ENCODE data around the gene RBM46. TPM values are rescaled to one million over a fixed set of nuclear protein-coding genes. Genes with fewer than 3 reads are reported as not detected.

Gene RBM46
- under 1 TPM in 6 of 8 experiments, not detected in 2; 0.08 to 0.52 (median 0.25) TPM for total RNA-seq

- in situ Hi-C loops (cut with MboI; ENCODE audit: low pct_unique_long_range_greater_than_20kb in 2 of 9, low sequenced_read_pairs in 9 of 9, unreplicated experiment in 9 of 9), result loop anchor here in 3 of 9 experiments (25.0 kb wide), 2 partner anchors 144 to 219 kb away; partner anchors contain the start of genes FGB (in 1 of the 3) and PLRG1 (in 1 of the 3)
- 83 to 100% (median 97%) methylated on average over 1 to 21 of the region's 76 CpGs; no CpG with 5 or more reads in 1 of the 10 experiments for whole genome bisulfite sequencing, 10 experiments
- Histone ChIP-seq H3K27ac (no peak within 1 kb of the TSS), H3K4me3 (no peak within 1 kb of the TSS), H3K4me1 (replicated peaks in 1 of 2) (no peaks in the 10 kb centered on the region)
- ATAC-seq (replicated peaks in 6 of 8), result no peak
Measured at GRCh38 chr4:154781126-154781982, at the start of gene RBM46. RBM46 (plus strand) TSS chr4:154781272; CDS start chr4:154796753, 15,481 bp downstream.

GRCh38 chr4:154731756-154732155 lies 49.3 kb upstream of the RBM46 start:
- Histone ChIP-seq H3K27ac (no peak overlapping the region), H3K4me3 (no peak overlapping the region), H3K4me1 (replicated peaks in 1 of 2) (peaks cover 10 to 11% of the 10 kb centered on the region in 2 donors)
- in situ Hi-C loops (cut with MboI; ENCODE audit: low pct_unique_long_range_greater_than_20kb in 2 of 9, low sequenced_read_pairs in 9 of 9, unreplicated experiment in 9 of 9), result no loop called here
- peak in 2 of 8 experiments; percentile 33 to 42 for ATAC-seq (replicated peaks in 6 of 8)

- in situ Hi-C loops (cut with MboI; ENCODE audit: low pct_unique_long_range_greater_than_20kb in 2 of 9, low sequenced_read_pairs in 9 of 9, unreplicated experiment in 9 of 9), result no loop called here
- peaks cover 3% of the 10 kb centered on the region in 2 donors for H3K4me1 ChIP-seq (replicated peaks in 1 of 2)
- no peak overlapping the region for H3K4me3 ChIP-seq
- H3K27ac ChIP-seq, result no peak overlapping the region
- WGBS, 10 experiments, result 17 to 100% (median 79%) methylated on average over 1 to 4 of the region's 4 CpGs
- ATAC-seq (replicated peaks in 6 of 8), result no peak
Measured at GRCh38 chr4:154732669-154733068, 48.4 kb upstream of the RBM46 start.

GRCh38 chr4:154736770-154737169 lies 44.3 kb upstream of the RBM46 start:
- Histone ChIP-seq H3K27ac (no peak overlapping the region), H3K4me3 (no peak overlapping the region), H3K4me1 (replicated peaks in 1 of 2) (peaks cover 0 to 8% of the 10 kb centered on the region in 2 donors)
- no peak for ATAC-seq (replicated peaks in 6 of 8)
- in situ Hi-C loops (cut with MboI; ENCODE audit: low pct_unique_long_range_greater_than_20kb in 2 of 9, low sequenced_read_pairs in 9 of 9, unreplicated experiment in 9 of 9), result no loop called here
- 22 to 100% (median 94%) methylated on average over 1 of the region's 1 CpG; no CpG with 5 or more reads in 4 of the 10 experiments for WGBS, 10 experiments

GRCh38 chr4:154738426-154738825 lies 42.6 kb upstream of the RBM46 start:
- ATAC-seq (replicated peaks in 6 of 8), result peak in 1 of 8 experiments; percentile 22
- peaks cover 0 to 11% of the 10 kb centered on the region in 2 donors for H3K4me1 ChIP-seq (replicated peaks in 1 of 2)
- H3K27ac ChIP-seq, result no peak overlapping the region
- H3K4me3 ChIP-seq, result no peak overlapping the region
- 0 to 50% (median 37%) methylated on average over 1 to 2 of the region's 2 CpGs; no CpG with 5 or more reads in 6 of the 10 experiments for WGBS, 10 experiments
- in situ Hi-C loops (cut with MboI; ENCODE audit: low pct_unique_long_range_greater_than_20kb in 2 of 9, low sequenced_read_pairs in 9 of 9, unreplicated experiment in 9 of 9), result no loop called here

- no peak for ATAC-seq (replicated peaks in 6 of 8)
Measured at GRCh38 chr4:154739111-154739510, 42.0 kb upstream of the RBM46 start.

GRCh38 chr4:154740462-154740861 lies 40.6 kb upstream of the RBM46 start:
- 61 to 100% (median 84%) methylated on average over 1 to 14 of the region's 24 CpGs; no CpG with 5 or more reads in 2 of the 10 experiments for WGBS, 10 experiments
- H3K27ac ChIP-seq, result no peak overlapping the region
- no peak for ATAC-seq (replicated peaks in 6 of 8)
- in situ Hi-C loops (cut with MboI; ENCODE audit: low pct_unique_long_range_greater_than_20kb in 2 of 9, low sequenced_read_pairs in 9 of 9, unreplicated experiment in 9 of 9), result no loop called here
- H3K4me3 ChIP-seq, result no peak overlapping the region
- peaks cover 0 to 11% of the 10 kb centered on the region in 2 donors for H3K4me1 ChIP-seq (replicated peaks in 1 of 2)

More at GRCh38 chr4:154739111-154739510, 42.0 kb upstream of the RBM46 start:
- in situ Hi-C loops (cut with MboI; ENCODE audit: low pct_unique_long_range_greater_than_20kb in 2 of 9, low sequenced_read_pairs in 9 of 9, unreplicated experiment in 9 of 9), result no loop called here
- H3K27ac ChIP-seq, result no peak overlapping the region
- peaks cover 0 to 11% of the 10 kb centered on the region in 2 donors for H3K4me1 ChIP-seq (replicated peaks in 1 of 2)
- no peak overlapping the region for H3K4me3 ChIP-seq

GRCh38 chr4:154741131-154741665 lies 39.9 kb upstream of the RBM46 start:
- ATAC-seq (replicated peaks in 6 of 8), result no peak
- peak overlapping the region in 2 of 5 donors; percentile 65 to 91 for H3K4me3 ChIP-seq
- H3K4me1 ChIP-seq (replicated peaks in 1 of 2), result peaks cover 0 to 11% of the 10 kb centered on the region in 2 donors
- 6 to 63% (median 29%) methylated on average over 6 to 20 of the region's 20 CpGs; no CpG with 5 or more reads in 1 of the 10 experiments for WGBS, 10 experiments
- no peak overlapping the region for H3K27ac ChIP-seq
- in situ Hi-C loops (cut with MboI; ENCODE audit: low pct_unique_long_range_greater_than_20kb in 2 of 9, low sequenced_read_pairs in 9 of 9, unreplicated experiment in 9 of 9), result no loop called here

- peak; percentile 37 to 85 (median 76) for ATAC-seq (replicated peaks in 6 of 8)
- Histone ChIP-seq H3K4me3 (peak overlapping the region; percentile 49 to 91 (median 62)), H3K27ac (peak overlapping the region; percentile 5 to 87), H3K4me1 (replicated peaks in 1 of 2) (peaks cover 0 to 11% of the 10 kb centered on the region in 2 donors)
- 0 to 11% (median 3%) methylated on average over 1 to 34 of the region's 49 CpGs for WGBS, 10 experiments
- in situ Hi-C loops (cut with MboI; ENCODE audit: low pct_unique_long_range_greater_than_20kb in 2 of 9, low sequenced_read_pairs in 9 of 9, unreplicated experiment in 9 of 9), result no loop called here
Measured at GRCh38 chr4:154741922-154742850, 38.9 kb upstream of the RBM46 start.

GRCh38 chr4:154743683-154744340 lies 37.3 kb upstream of the RBM46 start, which contains the start of gene LRAT:
LRAT (plus strand) TSS chr4:154744000; CDS start chr4:154744327, 327 bp downstream.
- WGBS, 10 experiments, result 0 to 22% (median 11%) methylated on average over 4 to 23 of the region's 55 CpGs; no CpG with 5 or more reads in 5 of the 10 experiments
- in situ Hi-C loops (cut with MboI; ENCODE audit: low pct_unique_long_range_greater_than_20kb in 2 of 9, low sequenced_read_pairs in 9 of 9, unreplicated experiment in 9 of 9), result no loop called here
- Histone ChIP-seq H3K27ac (peak within 1 kb of the TSS in 1 of 2 donors; percentile 87), H3K4me3 (peak within 1 kb of the TSS; percentile 49 to 91 (median 62)), H3K4me1 (replicated peaks in 1 of 2) (peaks cover 0 to 11% of the 10 kb centered on the region in 2 donors)
- peak in 7 of 8 experiments; percentile 67 to 88 (median 73) for ATAC-seq (replicated peaks in 6 of 8)

GRCh38 chr4:154744341-154744926 lies 36.6 kb upstream of the RBM46 start:
- H3K4me3 ChIP-seq, result peak overlapping the region; percentile 49 to 91 (median 62)
- peaks cover 0 to 11% of the 10 kb centered on the region in 2 donors for H3K4me1 ChIP-seq (replicated peaks in 1 of 2)
- H3K27ac ChIP-seq, result no peak overlapping the region
- in situ Hi-C loops (cut with MboI; ENCODE audit: low pct_unique_long_range_greater_than_20kb in 2 of 9, low sequenced_read_pairs in 9 of 9, unreplicated experiment in 9 of 9), result no loop called here
- WGBS, 10 experiments, result 0 to 16% (median 3%) methylated on average over 1 to 16 of the region's 31 CpGs; no CpG with 5 or more reads in 4 of the 10 experiments
- peak in 2 of 8 experiments; percentile 9 to 13 for ATAC-seq (replicated peaks in 6 of 8)

GRCh38 chr4:154757713-154758112 lies 23.4 kb upstream of the RBM46 start:
- in situ Hi-C loops (cut with MboI; ENCODE audit: low pct_unique_long_range_greater_than_20kb in 2 of 9, low sequenced_read_pairs in 9 of 9, unreplicated experiment in 9 of 9), result no loop called here
- WGBS, 10 experiments, result 0 to 100% (median 49%) methylated on average over 1 to 6 of the region's 6 CpGs; no CpG with 5 or more reads in 2 of the 10 experiments
- ATAC-seq (replicated peaks in 6 of 8), result no peak
- no peak overlapping the region for H3K4me3 ChIP-seq
- no peaks in the 10 kb centered on the region for H3K4me1 ChIP-seq (replicated peaks in 1 of 2)
- no peak overlapping the region for H3K27ac ChIP-seq

Data from motor neuron (in vitro differentiated cells).